Caki2 (cell line): ENCODE measurements around the gene DIAPH1. TPM values are rescaled to one million over a fixed set of nuclear protein-coding genes. Genes with fewer than 3 reads are reported as not detected.
A peak's percentile ranks its signal among the peaks of the same experiment; 100 is the strongest.

Experiments
- DNase-seq: peaks from one replicate; pipeline ENCODE4 v3.0.0-alpha.2; 2015; ENCODE audit warnings: low read depth
- in situ Hi-C: cut with HindIII; loops from 2 replicates; pipeline ENCODE4 v1.10.0; 2016; ENCODE audit warnings: low sequenced_read_pairs, low pct_unique_long_range_greater_than_20kb, mixed read lengths
- total RNA-seq: library from RNA; depleted of rRNA; stranded (reverse); fragments of >200 nt; shearing (Covaris generic); gene quantifications from 2 replicates; pipeline ENCODE4 v1.2.3, GENCODE V29; 2014; ENCODE audit warnings: low replicate concordance; rRNA removed

Gene DIAPH1
- 17.0 and 43.6 TPM in 2 replicates for total RNA-seq

- DNase-seq, result peak; percentile 96
- in situ Hi-C loops, result no loop called here
These were observed at the start of gene DIAPH1 for GRCh38 chr5:141618804-141619554. Gene DIAPH1 (minus strand): TSS chr5:141619000. CDS start chr5:141618914, 86 bp downstream.

- no peak for DNase-seq
- in situ Hi-C loops, result no loop called here
These were observed 47.5 kb upstream of the DIAPH1 start for GRCh38 chr5:141665995-141666940.

GRCh38 chr5:141664733-141665461 lies 46.1 kb upstream of the DIAPH1 start:
- in situ Hi-C loops, result no loop called here
- peak; percentile 54 for DNase-seq

GRCh38 chr5:141663506-141663905 lies 44.7 kb upstream of the DIAPH1 start:
- no peak for DNase-seq
- in situ Hi-C loops, result no loop called here

GRCh38 chr5:141662028-141662427 lies 43.2 kb upstream of the DIAPH1 start:
- in situ Hi-C loops, result no loop called here
- DNase-seq, result no peak

- in situ Hi-C loops, result no loop called here
- DNase-seq, result peak; percentile 60
These were observed 39.2 kb upstream of the DIAPH1 start for GRCh38 chr5:141657937-141658545.

- in situ Hi-C loops, result no loop called here
These were observed 38.6 kb upstream of the DIAPH1 start for GRCh38 chr5:141657404-141657803.

GRCh38 chr5:141656396-141656795 lies 37.6 kb upstream of the DIAPH1 start:
- in situ Hi-C loops, result no loop called here
- no peak for DNase-seq

More at GRCh38 chr5:141657404-141657803, 38.6 kb upstream of the DIAPH1 start:
- no peak for DNase-seq

GRCh38 chr5:141655020-141655419 lies 36.2 kb upstream of the DIAPH1 start:
- no peak for DNase-seq
- in situ Hi-C loops, result no loop called here

- DNase-seq, result no peak
These were observed 35.5 kb upstream of the DIAPH1 start for GRCh38 chr5:141654298-141654697.

GRCh38 chr5:141651728-141652105 lies 32.9 kb upstream of the DIAPH1 start:
- in situ Hi-C loops, result no loop called here
- no peak for DNase-seq

More at GRCh38 chr5:141654298-141654697, 35.5 kb upstream of the DIAPH1 start:
- in situ Hi-C loops, result no loop called here

GRCh38 chr5:141650851-141651727 lies 32.3 kb upstream of the DIAPH1 start, which contains the start of gene FCHSD1:
Gene FCHSD1 (minus strand): TSS chr5:141651418. CDS start chr5:141651368, 50 bp downstream.
- in situ Hi-C loops, result no loop called here

GRCh38 chr5:141649972-141650371 lies 31.2 kb upstream of the DIAPH1 start:
- in situ Hi-C loops, result no loop called here

More at GRCh38 chr5:141650851-141651727, 32.3 kb upstream of the DIAPH1 start, which contains the start of gene FCHSD1:
- DNase-seq, result peak; percentile 66

GRCh38 chr5:141649056-141649688 lies 30.4 kb upstream of the DIAPH1 start:
- no peak for DNase-seq
- in situ Hi-C loops, result no loop called here

More at GRCh38 chr5:141649972-141650371, 31.2 kb upstream of the DIAPH1 start:
- no peak for DNase-seq

GRCh38 chr5:141647851-141648250 lies 29.1 kb upstream of the DIAPH1 start:
- in situ Hi-C loops, result no loop called here
- DNase-seq, result no peak

GRCh38 chr5:141647242-141647641 lies 28.4 kb upstream of the DIAPH1 start:
- no peak for DNase-seq
- in situ Hi-C loops, result no loop called here
